NCI-H2081 treated with DMSO at 0.1 percent for 48 hours (cell line): ENCODE results near the gene HDAC9.
"Not testable (repeated sequence)": the region's sequence is repeated elsewhere in the genome, so short reads cannot be mapped to it uniquely, and the experiment has no call there.

Experiments used
- DNase-seq: peaks from one replicate; lab custom pipeline; 2025; lab: John Stamatoyannopoulos, UW

Gene HDAC9

GRCh38 chr7:18727115-18727870, 231.7 kb downstream of the HDAC9 start:
- DNase-seq, result no peak

DNA sequence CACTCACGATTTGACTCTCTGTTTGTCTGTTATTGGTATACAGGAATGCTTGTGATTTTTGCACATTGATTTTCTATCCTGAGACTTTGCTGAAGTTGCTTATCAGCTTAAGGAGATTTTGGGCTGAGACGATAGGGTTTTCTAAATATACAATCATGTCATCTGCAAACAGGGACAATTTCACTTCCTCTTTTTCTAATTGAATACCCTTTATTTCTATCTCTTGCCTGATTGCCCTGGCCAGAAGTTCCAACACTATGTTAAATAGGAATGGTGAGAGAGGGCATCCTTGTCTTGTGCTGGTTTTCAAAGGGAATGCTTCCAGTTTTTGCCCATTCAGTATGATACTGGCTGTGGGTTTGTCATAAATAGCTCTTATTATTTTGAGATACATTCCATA, 240.5 kb downstream of the HDAC9 start:
- not testable (repeated sequence) for DNase-seq

DNA sequence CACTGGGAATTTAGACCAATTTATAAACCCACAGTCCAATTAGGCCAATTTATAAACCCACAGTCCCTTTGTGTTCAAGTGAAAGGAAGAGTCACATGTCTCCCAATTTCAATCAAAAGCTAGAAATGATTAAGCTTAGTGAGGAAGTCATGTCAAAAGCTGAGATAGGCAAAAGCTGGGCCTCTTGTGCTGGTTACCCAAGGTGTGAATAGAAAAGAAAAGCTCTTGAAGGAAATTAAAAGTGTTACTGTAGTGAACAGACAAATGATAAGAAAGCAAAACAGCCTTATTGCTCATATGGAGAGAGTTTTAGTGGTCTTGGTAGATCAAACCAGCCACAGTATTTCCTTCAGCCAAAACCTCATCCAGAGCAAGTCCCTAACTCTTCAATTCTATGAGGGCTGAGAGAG, 245.0 kb downstream of the HDAC9 start:
- DNase-seq, result no peak

DNA sequence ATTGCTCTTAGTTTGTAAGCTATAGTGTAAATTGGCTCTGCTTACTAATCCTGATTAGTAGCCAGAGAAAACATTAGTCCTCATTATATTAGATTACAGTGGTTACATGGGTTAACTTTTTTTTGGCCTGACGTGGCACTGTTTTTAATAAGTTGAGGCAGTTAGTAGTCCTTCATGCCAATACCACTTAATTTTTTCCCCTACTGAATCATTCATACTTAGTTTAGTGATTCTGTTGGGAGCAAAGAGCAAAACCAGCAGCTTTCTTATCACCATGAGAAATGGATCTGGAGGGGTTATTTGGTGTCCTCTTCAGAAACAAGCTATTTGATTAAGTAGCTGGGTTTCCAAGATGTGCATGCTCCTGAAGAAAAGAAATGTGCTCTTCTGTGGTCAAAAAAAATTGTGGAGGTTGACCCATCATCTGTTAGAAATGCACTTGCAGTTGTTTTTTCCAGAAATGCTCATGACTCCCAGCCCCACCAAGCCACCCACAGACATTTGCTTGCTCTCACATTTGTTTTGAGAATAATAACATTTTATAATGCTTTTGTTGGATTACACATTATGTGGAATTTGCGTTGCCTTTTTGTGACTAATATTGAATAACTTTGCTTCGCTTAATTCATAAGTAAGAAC, 258.5 kb downstream of the HDAC9 start:
- no peak for DNase-seq

DNA sequence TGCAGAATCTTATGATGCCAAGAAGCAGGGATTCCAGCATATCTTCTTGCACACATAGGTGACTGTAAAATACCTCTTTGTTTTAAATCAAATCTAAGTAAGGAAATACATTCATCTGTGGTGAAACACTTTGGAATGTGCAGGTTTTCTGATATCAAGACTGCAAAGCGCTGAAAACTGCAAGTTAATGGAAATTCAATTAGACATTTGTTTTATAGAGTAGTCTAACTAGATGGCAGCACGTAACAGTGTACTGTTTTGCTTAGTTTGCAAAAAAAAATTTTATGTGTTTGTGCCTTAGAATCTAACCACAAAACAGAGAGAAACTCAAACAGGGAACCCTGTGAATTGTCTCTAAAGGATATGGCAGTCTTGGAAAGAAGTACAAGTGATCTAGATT, 259.2 kb downstream of the HDAC9 start:
- DNase-seq, result no peak

DNA sequence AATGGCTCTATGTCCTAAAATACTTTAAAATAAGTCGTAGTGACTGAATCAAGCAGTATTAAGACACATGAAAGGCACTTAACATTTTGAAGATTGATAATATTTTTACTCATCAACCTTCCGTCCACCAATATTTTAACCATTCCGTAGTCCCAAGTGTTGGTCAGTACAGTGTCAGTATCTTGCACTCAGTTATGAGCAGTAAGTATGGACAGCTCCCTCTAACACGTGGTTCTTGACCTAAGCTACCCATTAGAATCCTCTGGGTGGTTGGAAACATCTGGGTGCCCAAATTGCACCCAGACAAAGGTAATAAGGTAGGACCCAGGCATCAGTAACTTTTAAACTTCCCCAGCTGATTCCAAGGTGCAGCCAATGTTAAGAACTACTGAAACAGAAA, 260.2 kb downstream of the HDAC9 start:
- no peak for DNase-seq

DNA sequence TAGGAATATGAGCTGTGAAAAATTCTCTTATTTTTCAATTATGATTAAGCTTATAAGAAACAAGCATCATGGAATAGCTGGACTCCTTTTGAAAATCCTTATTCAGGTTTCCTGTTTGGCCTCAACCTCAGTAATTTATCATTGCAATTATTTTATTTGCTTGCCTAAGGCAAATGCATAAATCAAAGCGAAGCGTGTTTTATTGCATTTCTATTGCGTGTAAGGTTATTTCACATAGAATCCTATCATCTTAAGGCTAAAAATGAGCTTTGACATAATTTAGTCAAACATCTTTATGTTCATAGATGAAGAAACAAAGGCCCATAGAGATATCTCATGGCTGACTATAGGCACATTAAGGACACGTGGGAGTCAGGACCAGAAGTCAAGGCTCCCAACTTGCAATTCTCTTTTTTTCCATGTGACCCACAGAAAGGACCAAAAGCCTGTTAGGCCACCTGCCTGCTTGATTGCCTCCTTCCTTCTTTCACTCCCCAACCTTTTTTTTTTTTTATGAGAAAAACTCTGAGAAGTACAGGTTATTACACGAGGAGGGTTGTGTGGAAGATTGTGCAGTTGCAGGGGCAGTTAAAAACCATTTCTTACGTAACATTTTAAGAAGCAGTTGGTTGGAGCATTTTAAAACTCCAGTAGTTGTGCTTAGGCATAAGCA, 261.0 kb downstream of the HDAC9 start:
- no peak for DNase-seq

DNA sequence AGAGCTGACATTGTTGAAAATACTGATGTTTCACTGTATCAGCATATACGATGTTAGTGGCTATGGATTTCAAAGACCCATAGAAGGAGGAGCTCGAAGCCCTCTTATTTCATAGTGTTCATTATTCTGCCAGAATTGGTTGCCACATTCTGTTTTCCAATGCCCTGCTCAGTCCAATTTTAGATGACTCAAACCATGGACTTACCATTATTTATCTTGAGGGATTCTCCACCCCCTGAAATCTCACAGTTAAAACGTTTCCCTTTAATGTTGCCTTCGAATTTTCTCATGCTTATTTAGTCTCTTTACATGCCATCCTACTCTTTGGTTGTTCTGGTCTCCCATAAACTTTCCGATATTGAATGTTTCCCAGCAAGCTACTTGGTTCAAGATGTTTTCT, 264.5 kb downstream of the HDAC9 start:
- DNase-seq, result no peak

DNA sequence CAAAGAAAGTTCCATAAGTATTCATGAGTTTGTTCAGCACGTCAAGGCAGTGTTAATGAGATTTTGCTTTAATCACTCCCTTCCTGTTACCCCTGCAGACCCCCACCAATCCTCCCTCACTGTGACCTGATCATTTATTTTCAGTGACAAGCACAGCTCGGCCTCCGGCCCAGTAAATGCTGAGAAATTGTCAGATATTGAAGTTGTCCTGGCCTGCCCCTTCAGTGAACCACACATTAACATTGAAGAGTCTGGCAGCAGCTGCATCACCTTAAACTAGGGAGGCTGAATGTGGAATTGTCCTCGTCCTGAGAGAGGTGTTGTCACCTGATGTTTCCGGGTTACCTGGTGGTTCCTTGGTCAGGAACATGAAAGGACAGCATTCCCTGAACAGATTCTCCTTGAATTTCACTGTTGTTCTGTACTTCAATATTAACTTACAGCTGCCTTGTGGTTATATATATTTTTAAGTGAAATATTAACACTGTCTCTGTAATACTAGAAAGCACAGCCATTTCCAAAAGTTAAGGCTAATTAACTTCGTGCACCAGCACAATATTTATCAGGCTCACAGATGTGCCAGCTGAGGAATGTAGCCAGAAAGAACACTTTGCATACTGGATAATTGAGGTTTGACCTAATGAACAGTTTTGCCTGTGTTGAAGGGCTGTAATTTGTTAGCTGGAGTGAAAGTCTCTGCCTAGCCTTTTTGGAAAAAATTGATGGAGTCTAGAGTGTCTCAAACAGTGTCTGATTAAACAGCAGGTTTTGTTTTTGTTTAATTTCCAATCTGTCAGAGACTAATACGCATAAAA, 265.3 kb downstream of the HDAC9 start:
- DNase-seq, result no peak

DNA sequence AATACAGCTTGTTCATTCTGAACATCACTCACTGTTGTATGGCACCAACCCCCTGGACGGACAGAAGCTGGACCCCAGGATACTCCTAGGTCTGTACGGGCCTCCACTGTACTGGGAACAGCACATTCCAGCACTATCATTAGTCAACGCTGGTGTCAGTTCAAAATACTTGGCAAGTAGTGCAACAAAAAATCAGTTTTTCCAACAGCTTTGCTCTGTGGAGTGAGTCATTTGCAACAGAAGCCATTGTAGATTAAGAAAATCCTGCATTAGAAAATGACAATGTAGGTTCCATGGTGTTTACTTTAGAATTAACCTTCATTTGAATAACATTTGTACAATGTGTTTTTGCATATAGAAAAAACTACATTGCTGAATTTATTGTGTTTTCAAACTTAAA, 266.6 kb downstream of the HDAC9 start:
- no peak for DNase-seq

GRCh38 chr7:18768256-18768655, 272.7 kb downstream of the HDAC9 start:
- DNase-seq, result no peak

DNA sequence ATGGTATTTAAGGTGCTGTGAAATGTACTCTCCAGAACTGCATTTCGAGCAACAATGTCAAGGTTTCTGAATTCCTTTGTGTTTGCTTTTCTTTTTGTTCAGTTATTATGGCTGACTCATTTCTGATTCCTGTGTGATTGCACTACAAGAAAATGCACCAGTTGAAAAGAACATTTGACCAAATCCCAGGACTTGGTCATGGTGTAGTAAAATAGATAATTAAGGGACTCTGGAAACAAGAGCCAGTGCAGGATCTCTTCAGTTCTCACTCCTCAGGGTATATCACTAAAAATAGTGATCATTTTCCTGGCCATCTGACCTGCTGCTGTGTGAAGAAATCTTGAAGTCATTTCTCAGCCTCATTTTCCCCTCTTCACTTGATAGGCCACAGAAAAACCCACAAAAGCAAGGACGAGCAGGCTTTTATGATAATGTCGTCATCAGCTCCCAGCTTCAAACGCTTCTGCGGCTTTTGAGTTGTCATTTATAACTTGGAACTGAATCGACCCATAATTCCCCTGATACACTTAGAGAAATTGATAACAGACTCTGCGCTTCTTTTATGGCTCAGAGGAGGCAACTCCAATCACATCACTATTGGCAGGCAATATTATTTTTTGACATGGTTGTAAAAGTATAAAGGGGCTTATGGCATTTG, 274.7 kb downstream of the HDAC9 start:
- DNase-seq, result no peak

- no peak for DNase-seq
These were observed 275.3 kb downstream of the HDAC9 start for GRCh38 chr7:18770822-18771221.

- DNase-seq, result no peak
These were observed 276.5 kb downstream of the HDAC9 start for GRCh38 chr7:18771834-18772566.

- no peak for DNase-seq
These were observed 277.0 kb downstream of the HDAC9 start for GRCh38 chr7:18772567-18772965.

GRCh38 chr7:18777314-18777713, 281.8 kb downstream of the HDAC9 start:
- DNase-seq, result no peak

- no peak for DNase-seq
These were observed 283.0 kb downstream of the HDAC9 start for GRCh38 chr7:18778594-18778993.

- no peak for DNase-seq
These were observed 284.7 kb downstream of the HDAC9 start for GRCh38 chr7:18780266-18780665.

DNA sequence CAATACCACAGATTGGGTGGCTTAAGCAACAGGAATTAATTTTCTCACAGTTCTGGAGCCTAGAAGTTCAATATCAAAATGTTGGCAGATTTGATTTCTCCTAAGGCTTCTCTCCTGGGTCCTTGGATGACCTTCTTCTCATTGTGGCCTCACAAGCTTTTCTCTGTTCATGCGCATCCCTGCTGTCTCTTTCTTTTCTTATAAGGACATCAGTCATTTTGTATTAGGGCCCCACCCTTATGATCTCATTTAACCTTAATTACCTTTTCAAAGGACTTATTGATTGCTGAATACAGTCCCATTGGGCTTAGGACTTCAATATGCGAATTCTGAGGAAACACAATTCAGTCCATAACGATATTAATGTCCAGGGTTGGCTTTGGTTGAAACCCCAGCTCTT, 285.4 kb downstream of the HDAC9 start:
- DNase-seq, result no peak

DNA sequence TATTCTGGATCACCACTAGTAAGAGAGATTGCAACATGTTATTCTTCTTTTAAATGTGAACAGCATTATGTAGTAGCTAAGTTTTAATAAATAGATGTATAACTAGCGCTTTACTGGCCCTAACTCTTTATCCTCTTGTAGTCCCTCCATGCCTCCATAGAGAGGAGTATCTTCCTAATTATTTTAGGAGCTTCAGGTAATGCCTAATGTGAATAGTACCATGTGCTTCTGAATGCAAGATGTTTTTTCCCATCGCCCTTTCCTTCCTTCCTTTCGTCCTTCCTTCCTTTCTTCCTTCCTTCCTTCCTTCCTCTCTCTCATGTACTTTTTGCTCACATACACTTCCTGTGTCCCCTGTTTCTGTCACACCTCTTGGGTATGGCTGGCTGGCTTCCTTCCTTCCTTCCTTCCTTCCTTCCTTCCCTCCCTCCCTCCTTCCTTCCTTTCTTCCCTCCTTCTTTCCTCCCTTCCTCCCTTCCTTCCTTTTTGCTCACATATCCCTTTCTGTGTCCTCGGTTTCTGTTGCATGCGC, 290.7 kb downstream of the HDAC9 start:
- no peak for DNase-seq

GRCh38 chr7:18786796-18787195, 291.2 kb downstream of the HDAC9 start:
- no peak for DNase-seq
